ENCODE data around the gene FBN2.
"Not testable (repeated sequence)": the region's sequence is repeated elsewhere in the genome, so short reads cannot be mapped to it uniquely, and the experiment has no call there.

The FBN2 gene

GRCh38 chr5:128532776-128533175 is 5.3 kb downstream of the FBN2 start:
- DNase-seq, result no peak

- no peak for DNase-seq
These were observed 5.9 kb downstream of the FBN2 start for GRCh38 chr5:128532127-128532526.

- DNase-seq, result no peak
These were observed 9.3 kb downstream of the FBN2 start for GRCh38 chr5:128528637-128529255.

- no peak for DNase-seq
These were observed 9.9 kb downstream of the FBN2 start for GRCh38 chr5:128528126-128528525.

GRCh38 chr5:128527077-128527476 is 11.0 kb downstream of the FBN2 start:
- DNase-seq, result no peak

- no peak for DNase-seq
These were observed 15.7 kb downstream of the FBN2 start for GRCh38 chr5:128522336-128522735.

- no peak for DNase-seq
These were observed 18.2 kb downstream of the FBN2 start for GRCh38 chr5:128519827-128520226.

GRCh38 chr5:128516978-128517377 is 21.1 kb downstream of the FBN2 start:
- no peak for DNase-seq

- DNase-seq, result no peak
These were observed 24.2 kb downstream of the FBN2 start for GRCh38 chr5:128513806-128514205.

- no peak for DNase-seq
These were observed 25.2 kb downstream of the FBN2 start for GRCh38 chr5:128512894-128513293.

- DNase-seq, result no peak
These were observed 31.4 kb downstream of the FBN2 start for GRCh38 chr5:128506643-128507042.

GRCh38 chr5:128503727-128504126 is 34.3 kb downstream of the FBN2 start:
- not testable (repeated sequence) for DNase-seq

- DNase-seq, result no peak
These were observed 39.1 kb downstream of the FBN2 start for GRCh38 chr5:128498844-128499455.

GRCh38 chr5:128494516-128494915 is 43.5 kb downstream of the FBN2 start:
- no peak for DNase-seq

GRCh38 chr5:128493657-128494329 is 44.3 kb downstream of the FBN2 start:
- no peak for DNase-seq

- no peak for DNase-seq
These were observed 46.8 kb downstream of the FBN2 start for GRCh38 chr5:128491291-128491690.

- no peak for DNase-seq
These were observed 47.3 kb downstream of the FBN2 start for GRCh38 chr5:128490761-128491160.

GRCh38 chr5:128487041-128487440 is 51.0 kb downstream of the FBN2 start:
- DNase-seq, result no peak

GRCh38 chr5:128483738-128484137 is 54.3 kb downstream of the FBN2 start:
- no peak for DNase-seq

GRCh38 chr5:128480906-128481633 is 57.0 kb downstream of the FBN2 start:
- no peak for DNase-seq

- no peak for DNase-seq
These were observed 57.9 kb downstream of the FBN2 start for GRCh38 chr5:128480158-128480557.

GRCh38 chr5:128478386-128479368 is 59.4 kb downstream of the FBN2 start:
- no peak for DNase-seq

Measured in stimulated activated CD4-positive, alpha-beta T cell treated with anti-CD3 and anti-CD28 coated beads, Interleukin-15, amount 100 ng/mL, for 24 hours (primary cell).